Neural cell (in vitro differentiated cells): Measurements from ENCODE around the gene ZBTB44. TPM values are rescaled to one million over a fixed set of nuclear protein-coding genes. Genes with fewer than 3 reads are reported as not detected.

Source experiments
- H2AFZ ChIP-seq: fragments of 200-600, 300-800 bp; sonication (generic), shearing (Covaris generic); 2 replicates; pipeline ENCODE4 v1.6.0; 2014; ENCODE audit warnings: low read depth, mild to moderate bottlenecking, antibody characterized with exemption, low read length, moderate library complexity
- H3F3A ChIP-seq: fragments of 200-600 bp; shearing (Covaris generic); 2 replicates; pipeline ENCODE4 v1.6.1; 2016; ENCODE audit warnings: mild to moderate bottlenecking, moderate library complexity, mixed read lengths, antibody characterized with exemption, low read length; ENCODE audit not compliant: insufficient read depth, poor library complexity, severe bottlenecking
- H3K27ac ChIP-seq: fragments of 200-600, 300-800 bp; sonication (generic), shearing (Covaris generic); 2 replicates; pipeline ENCODE4 v1.5.1; 2014; ENCODE audit warnings: mild to moderate bottlenecking, low read length, moderate library complexity
- H3K27me3 ChIP-seq: fragments of 300-800, 200-600 bp; sonication (generic), shearing (Covaris generic); 2 replicates; pipeline ENCODE4 v1.6.0; 2014; ENCODE audit warnings: mild to moderate bottlenecking, low read depth, low read length, moderate library complexity; ENCODE audit not compliant: insufficient read depth
- H3K36me3 ChIP-seq: fragments of 300-800, 200-600 bp; sonication (generic), shearing (Covaris generic); 2 replicates; pipeline ENCODE4 v1.5.1; 2014; ENCODE audit warnings: mild to moderate bottlenecking, antibody characterized with exemption, low read length, moderate library complexity; ENCODE audit not compliant: insufficient read depth
- H3K4me2 ChIP-seq: fragments of 300-800, 200-600 bp; sonication (generic), shearing (Covaris generic); 2 replicates; pipeline ENCODE4 v1.6.0; 2014; ENCODE audit warnings: mild to moderate bottlenecking, low read length
- H3K4me3 ChIP-seq: fragments of 300-800, 200-600 bp; sonication (generic), shearing (Covaris generic); 2 replicates; pipeline ENCODE4 v1.5.1; 2014; ENCODE audit warnings: mild to moderate bottlenecking, low read length, moderate library complexity
- H3K79me2 ChIP-seq: fragments of 200-600 bp; shearing (Covaris generic); replicated peaks from 2 replicates; pipeline ENCODE4 v1.6.0; 2014; ENCODE audit warnings: mild to moderate bottlenecking, low read length, moderate library complexity; ENCODE audit not compliant: insufficient read depth
- H3K9ac ChIP-seq: fragments of 300-800, 200-600 bp; sonication (generic), shearing (Covaris generic); 2 replicates; pipeline ENCODE4 v1.6.1; 2016; ENCODE audit warnings: mild to moderate bottlenecking, low read length, mixed read lengths
- H3K9me2 ChIP-seq: fragments of 200-600 bp; shearing (Covaris generic); 2 replicates; pipeline ENCODE4 v1.6.1; 2016; ENCODE audit warnings: mild to moderate bottlenecking, low read length, mixed read lengths; ENCODE audit not compliant: insufficient read depth
- H3K9me3 ChIP-seq: fragments of 200-600, 300-800 bp; sonication (generic), shearing (Covaris generic); 2 replicates; pipeline ENCODE4 v1.6.1; 2016; ENCODE audit warnings: mild to moderate bottlenecking, mixed run types, low read length, moderate library complexity, mixed read lengths
- H4K20me1 ChIP-seq: fragments of 200-600 bp; shearing (Covaris generic); 2 replicates; pipeline ENCODE4 v1.6.1; 2016; ENCODE audit warnings: mild to moderate bottlenecking, mixed run types; ENCODE audit not compliant: insufficient read depth
- EP300 ChIP-seq: fragments of 450-650 bp; conservative IDR thresholded peaks from 2 replicates; pipeline ENCODE4 v1.6.1; 2014; ENCODE audit warnings: antibody characterized with exemption, mild to moderate bottlenecking, moderate library complexity; ENCODE audit not compliant: poor library complexity, severe bottlenecking
- EZH2 ChIP-seq: fragments of 200-600, 300-800 bp; shearing (Covaris generic), sonication (generic); IDR thresholded peaks from 2 replicates; pipeline ENCODE4 v1.6.1; 2014; ENCODE audit warnings: antibody characterized with exemption, low read length, borderline replicate concordance, mild to moderate bottlenecking; ENCODE audit not compliant: insufficient read depth, poor library complexity, severe bottlenecking
- MXI1 ChIP-seq: fragments of 450-650 bp; conservative IDR thresholded peaks from 2 replicates; pipeline ENCODE4 v1.6.1; 2014; ENCODE audit warnings: antibody characterized with exemption, mild to moderate bottlenecking; ENCODE audit not compliant: poor library complexity, severe bottlenecking
- POLR2AphosphoS5 ChIP-seq: IDR thresholded peaks from 2 replicates; pipeline ENCODE4 v1.6.1; 2012
- RAD21 ChIP-seq: fragments of 450-650 bp; conservative IDR thresholded peaks from 2 replicates; pipeline ENCODE4 v1.6.1; 2014; ENCODE audit warnings: antibody characterized with exemption, mild to moderate bottlenecking, moderate library complexity
- SMC3 ChIP-seq: fragments of 450-650 bp; conservative IDR thresholded peaks from 2 replicates; pipeline ENCODE4 v1.6.1; 2014; ENCODE audit warnings: antibody characterized with exemption, mild to moderate bottlenecking, moderate library complexity; ENCODE audit not compliant: poor library complexity
- TAF1 ChIP-seq: IDR thresholded peaks from 2 replicates; pipeline ENCODE4 v1.6.1; 2012; ENCODE audit warnings: low read depth
- polyA plus RNA-seq: library from polyadenylated mRNA; depleted of rRNA; stranded (reverse); fragments of >200 nt; gene quantifications from 2 replicates; pipeline ENCODE4 v1.2.3, GENCODE V29; 2014
- TF ChIP-seq, protein P1 (sequence below): IDR thresholded peaks from 2 replicates; pipeline ENCODE4 v1.6.1; 2012; ENCODE audit warnings: borderline replicate concordance
- TF ChIP-seq, protein P2 (sequence below): fragments of 450-650 bp; IDR thresholded peaks from 2 replicates; pipeline ENCODE4 v1.5.1; 2014; ENCODE audit warnings: antibody characterized with exemption, mild to moderate bottlenecking, moderate library complexity; ENCODE audit not compliant: poor library complexity, severe bottlenecking

ZBTB44 gene
- polyA plus RNA-seq, 1 donor from 2014 or later = 23.3 TPM

DNA sequence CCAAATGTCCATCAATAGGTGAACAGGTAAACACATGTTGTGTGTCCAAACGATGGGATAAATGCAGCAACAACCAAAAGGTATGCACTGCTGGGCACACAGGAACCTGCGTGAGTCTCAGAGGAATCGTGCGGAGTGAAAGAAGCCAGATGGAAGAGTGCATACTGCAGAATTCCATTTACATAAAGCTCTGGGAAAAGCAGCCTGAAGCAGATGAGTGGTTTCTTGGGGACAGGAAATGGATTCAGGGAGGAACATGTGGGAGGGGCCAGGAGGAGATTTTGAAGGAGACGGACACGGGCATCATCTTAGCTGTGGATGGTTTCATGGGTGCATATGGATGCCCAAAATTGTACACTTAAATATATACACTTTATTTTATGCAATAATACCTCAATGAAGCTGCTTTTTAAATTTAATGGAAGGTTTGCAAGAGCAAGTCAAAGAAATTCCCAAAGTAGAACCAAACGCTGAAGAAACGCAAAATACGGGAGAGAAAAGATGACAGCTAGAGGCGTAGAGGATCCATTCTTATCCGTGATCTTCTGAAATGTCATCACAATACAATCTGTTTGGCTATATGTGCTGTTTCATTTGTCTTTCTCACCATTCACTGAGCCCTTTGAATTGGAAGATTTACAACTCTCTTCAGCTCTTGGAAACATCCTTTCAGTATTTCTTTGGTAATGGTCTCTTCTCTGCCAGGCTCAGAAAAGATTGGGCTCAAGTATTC, 130.7 kb downstream of the ZBTB44 start:
- Histone ChIP-seq H3K36me3 (no peaks in the 10 kb centered on the region), H3K4me2 (no peak overlapping the region), H2AFZ (no peak overlapping the region), H3F3A (no peaks in the 10 kb centered on the region), H4K20me1 (no peaks in the 10 kb centered on the region), H3K9me3 (no peaks in the 10 kb centered on the region), H3K4me3 (no peak overlapping the region), H3K27ac (no peak overlapping the region), H3K79me2 (no peaks in the 10 kb centered on the region), H3K9me2 (no peaks in the 10 kb centered on the region), H3K27me3 (no peaks in the 10 kb centered on the region), H3K9ac (no peak overlapping the region)
- TF ChIP-seq POLR2AphosphoS5 (no peak), SMC3 (no peak), EZH2 (no peak), EP300 (no peak), TAF1 (no peak), RAD21 (no peak), MXI1 (no peak)
- TF ChIP-seq, protein P1, sequence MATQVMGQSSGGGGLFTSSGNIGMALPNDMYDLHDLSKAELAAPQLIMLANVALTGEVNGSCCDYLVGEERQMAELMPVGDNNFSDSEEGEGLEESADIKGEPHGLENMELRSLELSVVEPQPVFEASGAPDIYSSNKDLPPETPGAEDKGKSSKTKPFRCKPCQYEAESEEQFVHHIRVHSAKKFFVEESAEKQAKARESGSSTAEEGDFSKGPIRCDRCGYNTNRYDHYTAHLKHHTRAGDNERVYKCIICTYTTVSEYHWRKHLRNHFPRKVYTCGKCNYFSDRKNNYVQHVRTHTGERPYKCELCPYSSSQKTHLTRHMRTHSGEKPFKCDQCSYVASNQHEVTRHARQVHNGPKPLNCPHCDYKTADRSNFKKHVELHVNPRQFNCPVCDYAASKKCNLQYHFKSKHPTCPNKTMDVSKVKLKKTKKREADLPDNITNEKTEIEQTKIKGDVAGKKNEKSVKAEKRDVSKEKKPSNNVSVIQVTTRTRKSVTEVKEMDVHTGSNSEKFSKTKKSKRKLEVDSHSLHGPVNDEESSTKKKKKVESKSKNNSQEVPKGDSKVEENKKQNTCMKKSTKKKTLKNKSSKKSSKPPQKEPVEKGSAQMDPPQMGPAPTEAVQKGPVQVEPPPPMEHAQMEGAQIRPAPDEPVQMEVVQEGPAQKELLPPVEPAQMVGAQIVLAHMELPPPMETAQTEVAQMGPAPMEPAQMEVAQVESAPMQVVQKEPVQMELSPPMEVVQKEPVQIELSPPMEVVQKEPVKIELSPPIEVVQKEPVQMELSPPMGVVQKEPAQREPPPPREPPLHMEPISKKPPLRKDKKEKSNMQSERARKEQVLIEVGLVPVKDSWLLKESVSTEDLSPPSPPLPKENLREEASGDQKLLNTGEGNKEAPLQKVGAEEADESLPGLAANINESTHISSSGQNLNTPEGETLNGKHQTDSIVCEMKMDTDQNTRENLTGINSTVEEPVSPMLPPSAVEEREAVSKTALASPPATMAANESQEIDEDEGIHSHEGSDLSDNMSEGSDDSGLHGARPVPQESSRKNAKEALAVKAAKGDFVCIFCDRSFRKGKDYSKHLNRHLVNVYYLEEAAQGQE = no peak
- TF ChIP-seq, protein P2, sequence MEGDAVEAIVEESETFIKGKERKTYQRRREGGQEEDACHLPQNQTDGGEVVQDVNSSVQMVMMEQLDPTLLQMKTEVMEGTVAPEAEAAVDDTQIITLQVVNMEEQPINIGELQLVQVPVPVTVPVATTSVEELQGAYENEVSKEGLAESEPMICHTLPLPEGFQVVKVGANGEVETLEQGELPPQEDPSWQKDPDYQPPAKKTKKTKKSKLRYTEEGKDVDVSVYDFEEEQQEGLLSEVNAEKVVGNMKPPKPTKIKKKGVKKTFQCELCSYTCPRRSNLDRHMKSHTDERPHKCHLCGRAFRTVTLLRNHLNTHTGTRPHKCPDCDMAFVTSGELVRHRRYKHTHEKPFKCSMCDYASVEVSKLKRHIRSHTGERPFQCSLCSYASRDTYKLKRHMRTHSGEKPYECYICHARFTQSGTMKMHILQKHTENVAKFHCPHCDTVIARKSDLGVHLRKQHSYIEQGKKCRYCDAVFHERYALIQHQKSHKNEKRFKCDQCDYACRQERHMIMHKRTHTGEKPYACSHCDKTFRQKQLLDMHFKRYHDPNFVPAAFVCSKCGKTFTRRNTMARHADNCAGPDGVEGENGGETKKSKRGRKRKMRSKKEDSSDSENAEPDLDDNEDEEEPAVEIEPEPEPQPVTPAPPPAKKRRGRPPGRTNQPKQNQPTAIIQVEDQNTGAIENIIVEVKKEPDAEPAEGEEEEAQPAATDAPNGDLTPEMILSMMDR = no peak

DNA sequence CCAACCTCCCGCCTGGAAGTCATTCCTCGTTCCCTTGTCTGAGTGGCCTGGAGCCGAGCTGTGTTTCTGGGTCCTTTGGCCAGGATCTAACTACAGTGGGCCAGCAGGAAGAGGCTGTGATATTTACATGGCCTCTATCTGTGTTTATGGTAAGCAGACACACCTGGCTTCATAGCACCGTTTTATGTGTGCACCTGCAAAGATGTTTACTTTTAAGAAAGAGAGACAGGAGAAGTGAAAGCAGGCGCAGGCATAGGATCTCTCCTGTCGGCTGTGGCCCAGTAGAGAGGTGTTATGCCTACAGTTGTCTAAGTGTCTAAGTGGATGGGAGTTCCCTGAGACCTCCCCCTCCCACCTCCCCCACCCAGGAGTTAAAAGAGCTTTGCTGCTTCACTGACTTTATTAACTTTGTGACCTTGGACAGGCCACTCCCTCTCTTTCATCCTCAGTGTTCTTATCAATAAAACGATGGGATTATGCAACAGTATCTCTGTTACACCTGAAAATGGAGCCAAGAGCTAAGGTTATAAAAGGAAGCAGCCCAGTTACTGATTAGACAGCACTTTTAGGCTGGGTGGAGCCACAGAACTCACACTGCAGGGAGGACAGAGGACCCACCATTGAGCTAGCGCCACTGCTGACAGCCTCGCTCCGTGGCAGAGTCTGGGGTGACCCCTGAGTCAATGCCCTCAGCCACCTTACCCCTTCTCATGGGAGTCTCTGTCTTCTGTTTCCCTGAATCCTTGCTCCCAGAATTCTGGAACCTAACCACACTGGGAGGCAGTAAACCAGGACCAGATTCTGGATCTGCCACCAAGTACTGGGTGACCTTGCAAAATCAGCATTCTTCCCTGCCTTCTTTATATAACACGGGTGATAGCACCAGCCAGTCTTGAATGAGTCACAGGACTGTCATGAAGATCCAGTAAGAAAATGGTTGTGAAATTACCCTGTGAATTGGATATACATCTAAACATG, 133.1 kb downstream of the ZBTB44 start:
- no peak overlapping the region for H3K4me3 ChIP-seq
- no peak overlapping the region for H2AFZ ChIP-seq
- TF ChIP-seq, protein P1 = no peak
- H3K36me3 ChIP-seq = no peaks in the 10 kb centered on the region
- no peak overlapping the region for H3K4me2 ChIP-seq
- H3K9ac ChIP-seq = no peak overlapping the region
- no peaks in the 10 kb centered on the region for H3F3A ChIP-seq
- H4K20me1 ChIP-seq = no peaks in the 10 kb centered on the region
- no peaks in the 10 kb centered on the region for H3K27me3 ChIP-seq
- no peaks in the 10 kb centered on the region for H3K79me2 ChIP-seq
- H3K9me3 ChIP-seq = no peaks in the 10 kb centered on the region
- no peak overlapping the region for H3K27ac ChIP-seq
- H3K9me2 ChIP-seq = no peaks in the 10 kb centered on the region
